Effector CD8-positive, alpha-beta T cell (primary cell): Measurements from ENCODE around the gene PAPLN.

ENCODE experiments used
- DNase-seq: peaks from one replicate; lab custom pipeline; 2025; lab: John Stamatoyannopoulos, UW

PAPLN gene

GRCh38 chr14:73246387-73247150 is 9.3 kb downstream of the PAPLN start:
- DNase-seq = no peak

GRCh38 chr14:73248108-73248868 is 11.0 kb downstream of the PAPLN start:
- DNase-seq = no peak

- no peak for DNase-seq
Measured at GRCh38 chr14:73249108-73249507, 11.8 kb downstream of the PAPLN start.

GRCh38 chr14:73249564-73250316 is 12.4 kb downstream of the PAPLN start:
- no peak for DNase-seq

GRCh38 chr14:73250317-73250713 is 13.0 kb downstream of the PAPLN start:
- no peak for DNase-seq

- DNase-seq = no peak
Measured at GRCh38 chr14:73250781-73251500, 13.6 kb downstream of the PAPLN start.

- DNase-seq = no peak
Measured at GRCh38 chr14:73251516-73252215, 14.4 kb downstream of the PAPLN start.

- DNase-seq = no peak
Measured at GRCh38 chr14:73252491-73253322, 15.4 kb downstream of the PAPLN start.

GRCh38 chr14:73253323-73253610 is 16.0 kb downstream of the PAPLN start:
- DNase-seq = no peak

- DNase-seq = no peak
Measured at GRCh38 chr14:73253721-73254120, 16.4 kb downstream of the PAPLN start.

GRCh38 chr14:73254247-73255004 is 17.1 kb downstream of the PAPLN start:
- no peak for DNase-seq

- DNase-seq = no peak
Measured at GRCh38 chr14:73255005-73255400, 17.7 kb downstream of the PAPLN start.

GRCh38 chr14:73255693-73256225 is 18.5 kb downstream of the PAPLN start:
- no peak for DNase-seq

GRCh38 chr14:73258076-73258475 is 20.8 kb downstream of the PAPLN start:
- no peak for DNase-seq

GRCh38 chr14:73258845-73259611 is 21.7 kb downstream of the PAPLN start:
- no peak for DNase-seq

- DNase-seq = no peak
Measured at GRCh38 chr14:73259837-73260236, 22.5 kb downstream of the PAPLN start.

GRCh38 chr14:73260574-73260973 is 23.3 kb downstream of the PAPLN start:
- no peak for DNase-seq

GRCh38 chr14:73261075-73261474 is 23.8 kb downstream of the PAPLN start:
- DNase-seq = no peak
